Effector memory CD8-positive, alpha-beta T cell (primary cell): ENCODE data around the gene NAALADL1.

Source experiments
- ATAC-seq: fragments of 150-1000 bp; cut with Tn5 transposase; replicated peaks from 2 replicates; pipeline ENCODE4 v1.10.0; 2021; ENCODE audit warnings: mild to moderate bottlenecking, moderate library complexity
- DNase-seq, 3 experiments: peaks; one replicate each; pipeline ENCODE4 v3.0.0; 2021
- H3K27ac Mint-ChIP-seq, 2 donors: one replicate each; pipeline ENCODE4 v1.8.0; 2022; ENCODE audit warnings: mild to moderate bottlenecking in 2 of 2, mixed read lengths in 2 of 2, moderate library complexity in 2 of 2
- H3K27me3 Mint-ChIP-seq, 2 donors: one replicate each; pipeline ENCODE4 v1.8.0; 2022; ENCODE audit warnings: mixed read lengths in 2 of 2
- H3K36me3 Mint-ChIP-seq: one replicate; pipeline ENCODE4 v1.8.0; 2022; ENCODE audit warnings: mild to moderate bottlenecking, moderate library complexity, mixed read lengths; ENCODE audit not compliant: insufficient read depth
- H3K4me1 Mint-ChIP-seq, 2 donors: one replicate each; pipeline ENCODE4 v1.8.0; 2022; ENCODE audit warnings: low read depth in 2 of 2, mixed read lengths in 2 of 2
- H3K4me3 Mint-ChIP-seq, 2 donors: one replicate each; pipeline ENCODE4 v1.8.0; 2022; ENCODE audit warnings: mild to moderate bottlenecking in 2 of 2, mixed read lengths in 2 of 2, moderate library complexity in 2 of 2
- H3K9me3 Mint-ChIP-seq, 2 donors: one replicate each; pipeline ENCODE4 v1.8.0; 2022; ENCODE audit warnings: mixed read lengths in 2 of 2
- total RNA-seq, 9 experiments: gene quantifications; one replicate each; lab custom pipeline; 2026; lab: John Stamatoyannopoulos, UW

Gene NAALADL1
- total RNA-seq = 2.7 to 11.6 (median 4.8) reads per million in 9 experiments

- Mint-ChIP-seq H3K27ac (no peak within 1 kb of the TSS), H3K4me3 (no peak within 1 kb of the TSS), H3K9me3 (no peaks in the 10 kb centered on the region), H3K36me3 (no peaks in the 10 kb centered on the region), H3K27me3 (peaks cover 0 to 14% of the 10 kb centered on the region in 2 donors), H3K4me1 (peaks cover 8 to 14% of the 10 kb centered on the region in 2 donors)
- ATAC-seq = no peak
- DNase-seq = no peak
Measured at GRCh38 chr11:65058419-65059054, at the start of gene NAALADL1. TSS of gene NAALADL1 (minus strand) at chr11:65058553. CDS start at chr11:65058521, 32 bp downstream.

- ATAC-seq (no peak), DNase-seq (no peak)
- Mint-ChIP-seq H3K9me3 (no peaks in the 10 kb centered on the region), H3K4me3 (no peak overlapping the region), H3K27me3 (no peaks in the 10 kb centered on the region), H3K36me3 (peaks cover 47% of the 10 kb centered on the region), H3K27ac (no peak overlapping the region), H3K4me1 (peaks cover 23 to 27% of the 10 kb centered on the region in 2 donors)
Measured at GRCh38 chr11:65107751-65108468, 49.6 kb upstream of the NAALADL1 start.

- Mint-ChIP-seq H3K27me3 (no peaks in the 10 kb centered on the region), H3K4me1 (peaks cover 19 to 23% of the 10 kb centered on the region in 2 donors), H3K27ac (no peak overlapping the region), H3K9me3 (no peaks in the 10 kb centered on the region), H3K36me3 (peaks cover 40% of the 10 kb centered on the region), H3K4me3 (no peak overlapping the region)
- DNase-seq = no peak
- no peak for ATAC-seq
Measured at GRCh38 chr11:65107078-65107477, 48.7 kb upstream of the NAALADL1 start.

- H3K4me3 Mint-ChIP-seq = no peak overlapping the region
- peaks cover 1 to 5% of the 10 kb centered on the region in 2 donors for H3K4me1 Mint-ChIP-seq
- no peaks in the 10 kb centered on the region for H3K27me3 Mint-ChIP-seq
- H3K9me3 Mint-ChIP-seq = no peaks in the 10 kb centered on the region
- H3K27ac Mint-ChIP-seq = no peak overlapping the region
- ATAC-seq (no peak), DNase-seq (no peak)
- H3K36me3 Mint-ChIP-seq = peaks cover 23% of the 10 kb centered on the region
Measured at GRCh38 chr11:65104628-65105027, 46.3 kb upstream of the NAALADL1 start.

- DNase-seq (no peak), ATAC-seq (no peak)
- H3K27me3 Mint-ChIP-seq = no peaks in the 10 kb centered on the region
- peak overlapping the region in 1 of 2 donors; percentile 44 for H3K27ac Mint-ChIP-seq
- H3K4me3 Mint-ChIP-seq = no peak overlapping the region
- H3K4me1 Mint-ChIP-seq = peaks cover 1 to 9% of the 10 kb centered on the region in 2 donors
- H3K36me3 Mint-ChIP-seq = peaks cover 27% of the 10 kb centered on the region
- no peaks in the 10 kb centered on the region for H3K9me3 Mint-ChIP-seq
Measured at GRCh38 chr11:65103476-65103875, 45.1 kb upstream of the NAALADL1 start.

GRCh38 chr11:65102142-65103095 is 44.1 kb upstream of the NAALADL1 start:
- peaks cover 34% of the 10 kb centered on the region for H3K36me3 Mint-ChIP-seq
- no peak overlapping the region for H3K27ac Mint-ChIP-seq
- no peaks in the 10 kb centered on the region for H3K27me3 Mint-ChIP-seq
- no peaks in the 10 kb centered on the region for H3K9me3 Mint-ChIP-seq
- peaks cover 1 to 13% of the 10 kb centered on the region in 2 donors for H3K4me1 Mint-ChIP-seq
- no peak for DNase-seq
- ATAC-seq = no peak
- no peak overlapping the region for H3K4me3 Mint-ChIP-seq

- H3K36me3 Mint-ChIP-seq = peaks cover 38% of the 10 kb centered on the region
- no peak for DNase-seq
- no peaks in the 10 kb centered on the region for H3K27me3 Mint-ChIP-seq
- no peaks in the 10 kb centered on the region for H3K9me3 Mint-ChIP-seq
- ATAC-seq = no peak
- H3K4me1 Mint-ChIP-seq = peaks cover 2 to 12% of the 10 kb centered on the region in 2 donors
- no peak overlapping the region for H3K27ac Mint-ChIP-seq
- no peak overlapping the region for H3K4me3 Mint-ChIP-seq
Measured at GRCh38 chr11:65100674-65101350, 42.5 kb upstream of the NAALADL1 start.

GRCh38 chr11:65096926-65097325 is 38.6 kb upstream of the NAALADL1 start:
- no peak for ATAC-seq
- no peaks in the 10 kb centered on the region for H3K27me3 Mint-ChIP-seq

GRCh38 chr11:65095974-65096806 is 37.8 kb upstream of the NAALADL1 start, which contains the start of gene VPS51:
TSS of gene VPS51 (plus strand) at chr11:65096214. CDS start at chr11:65096251, 37 bp downstream.
- Mint-ChIP-seq H3K4me1 (peaks cover 3 to 16% of the 10 kb centered on the region in 2 donors), H3K27me3 (no peaks in the 10 kb centered on the region), H3K4me3 (peak within 1 kb of the TSS; percentile 77 to 85), H3K27ac (peak within 1 kb of the TSS; percentile 89 to 92), H3K36me3 (peaks cover 21% of the 10 kb centered on the region), H3K9me3 (no peaks in the 10 kb centered on the region)
- DNase-seq (peak; percentile 80 to 86 (median 82)), ATAC-seq (peak; percentile 90)

More at GRCh38 chr11:65096926-65097325, 38.6 kb upstream of the NAALADL1 start:
- peaks cover 21% of the 10 kb centered on the region for H3K36me3 Mint-ChIP-seq
- peak overlapping the region in 1 of 2 donors; percentile 92 for H3K27ac Mint-ChIP-seq
- H3K4me3 Mint-ChIP-seq = peak overlapping the region; percentile 77 to 85
- H3K4me1 Mint-ChIP-seq = peaks cover 3 to 16% of the 10 kb centered on the region in 2 donors
- no peaks in the 10 kb centered on the region for H3K9me3 Mint-ChIP-seq
- DNase-seq = no peak

- H3K9me3 Mint-ChIP-seq = no peaks in the 10 kb centered on the region
- H3K27ac Mint-ChIP-seq = peak overlapping the region; percentile 89 to 92
Measured at GRCh38 chr11:65095427-65095826, 37.1 kb upstream of the NAALADL1 start.

GRCh38 chr11:65090628-65091027 is 32.3 kb upstream of the NAALADL1 start:
- no peak overlapping the region for H3K4me3 Mint-ChIP-seq
- peaks cover 3 to 4% of the 10 kb centered on the region in 2 donors for H3K4me1 Mint-ChIP-seq
- H3K9me3 Mint-ChIP-seq = no peaks in the 10 kb centered on the region

More at GRCh38 chr11:65095427-65095826, 37.1 kb upstream of the NAALADL1 start:
- peaks cover 3 to 16% of the 10 kb centered on the region in 2 donors for H3K4me1 Mint-ChIP-seq
- peaks cover 21% of the 10 kb centered on the region for H3K36me3 Mint-ChIP-seq
- DNase-seq = no peak
- H3K27me3 Mint-ChIP-seq = no peaks in the 10 kb centered on the region
- H3K4me3 Mint-ChIP-seq = peak overlapping the region; percentile 77 to 85
- no peak for ATAC-seq

GRCh38 chr11:65089621-65090020 is 31.3 kb upstream of the NAALADL1 start:
- no peak overlapping the region for H3K27ac Mint-ChIP-seq

More at GRCh38 chr11:65090628-65091027, 32.3 kb upstream of the NAALADL1 start:
- ATAC-seq (no peak), DNase-seq (no peak)
- Mint-ChIP-seq H3K27me3 (no peaks in the 10 kb centered on the region), H3K36me3 (peaks cover 21% of the 10 kb centered on the region), H3K27ac (no peak overlapping the region)

More at GRCh38 chr11:65089621-65090020, 31.3 kb upstream of the NAALADL1 start:
- peaks cover 30% of the 10 kb centered on the region for H3K36me3 Mint-ChIP-seq
- no peaks in the 10 kb centered on the region for H3K9me3 Mint-ChIP-seq
- no peak overlapping the region for H3K4me3 Mint-ChIP-seq
- DNase-seq (no peak), ATAC-seq (no peak)
- peaks cover 8 to 9% of the 10 kb centered on the region in 2 donors for H3K4me1 Mint-ChIP-seq
- no peaks in the 10 kb centered on the region for H3K27me3 Mint-ChIP-seq
